ENCODE data around the gene OLFM2.

- TF ChIP-seq CTCF (IDR thresholded peaks at IDR 0.05): no peak
- TF ChIP-seq POLR2A (IDR thresholded peaks at IDR 0.05): no peak
- no peak for TF ChIP-seq POLR2AphosphoS5 (IDR thresholded peaks at IDR 0.05)
Observed at GRCh38 chr19:9941671-9942070, 5.4 kb upstream of the OLFM2 start.

Measured in breast epithelium (tissue), 3 donors.